ENCODE results near the gene CCNY.
"Not testable (repeated sequence)": the region's sequence is repeated elsewhere in the genome, so short reads cannot be mapped to it uniquely, and the experiment has no call there.

CCNY gene

GRCh38 chr10:35536789-35537188 lies 200.5 kb downstream of the CCNY start:
- H2AFZ ChIP-seq = no peak overlapping the region

GRCh38 chr10:35537925-35538324 lies 201.6 kb downstream of the CCNY start:
- not testable (repeated sequence) for H3K9ac ChIP-seq; H3K4me3 ChIP-seq (ENCODE audit: low read depth, low read length); H3K27ac ChIP-seq; H3K79me2 ChIP-seq; H3K4me1 ChIP-seq; H3K4me2 ChIP-seq (ENCODE audit: low read length); H3K36me3 ChIP-seq (ENCODE audit: control insufficient read depth, insufficient read depth, low read length); H2AFZ ChIP-seq; H3K27me3 ChIP-seq (ENCODE audit: control insufficient read depth, insufficient read depth, low read length); H3K9me3 ChIP-seq (ENCODE audit: control insufficient read depth, low read length)

More at GRCh38 chr10:35536789-35537188, 200.5 kb downstream of the CCNY start:
- Histone ChIP-seq H3K27me3 (ENCODE audit: control insufficient read depth, insufficient read depth, low read length) (no peaks in the 10 kb centered on the region), H3K36me3 (ENCODE audit: control insufficient read depth, insufficient read depth, low read length) (no peaks in the 10 kb centered on the region), H3K27ac (no peak overlapping the region), H3K4me3 (ENCODE audit: low read depth, low read length) (no peak overlapping the region), H3K79me2 (peaks cover 2% of the 10 kb centered on the region), H3K4me1 (no peaks in the 10 kb centered on the region), H3K9ac (no peak overlapping the region), H3K4me2 (ENCODE audit: low read length) (no peak overlapping the region), H3K9me3 (ENCODE audit: control insufficient read depth, low read length) (no peaks in the 10 kb centered on the region)
- TF ChIP-seq, protein P1, sequence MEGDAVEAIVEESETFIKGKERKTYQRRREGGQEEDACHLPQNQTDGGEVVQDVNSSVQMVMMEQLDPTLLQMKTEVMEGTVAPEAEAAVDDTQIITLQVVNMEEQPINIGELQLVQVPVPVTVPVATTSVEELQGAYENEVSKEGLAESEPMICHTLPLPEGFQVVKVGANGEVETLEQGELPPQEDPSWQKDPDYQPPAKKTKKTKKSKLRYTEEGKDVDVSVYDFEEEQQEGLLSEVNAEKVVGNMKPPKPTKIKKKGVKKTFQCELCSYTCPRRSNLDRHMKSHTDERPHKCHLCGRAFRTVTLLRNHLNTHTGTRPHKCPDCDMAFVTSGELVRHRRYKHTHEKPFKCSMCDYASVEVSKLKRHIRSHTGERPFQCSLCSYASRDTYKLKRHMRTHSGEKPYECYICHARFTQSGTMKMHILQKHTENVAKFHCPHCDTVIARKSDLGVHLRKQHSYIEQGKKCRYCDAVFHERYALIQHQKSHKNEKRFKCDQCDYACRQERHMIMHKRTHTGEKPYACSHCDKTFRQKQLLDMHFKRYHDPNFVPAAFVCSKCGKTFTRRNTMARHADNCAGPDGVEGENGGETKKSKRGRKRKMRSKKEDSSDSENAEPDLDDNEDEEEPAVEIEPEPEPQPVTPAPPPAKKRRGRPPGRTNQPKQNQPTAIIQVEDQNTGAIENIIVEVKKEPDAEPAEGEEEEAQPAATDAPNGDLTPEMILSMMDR (IDR thresholded peaks at IDR 0.05) = no peak

GRCh38 chr10:35540296-35541164 lies 204.2 kb downstream of the CCNY start:
- Histone ChIP-seq H3K36me3 (ENCODE audit: control insufficient read depth, insufficient read depth, low read length) (no peaks in the 10 kb centered on the region), H2AFZ (no peak overlapping the region), H3K4me2 (ENCODE audit: low read length) (no peak overlapping the region), H3K9ac (no peak overlapping the region), H3K4me3 (ENCODE audit: low read depth, low read length) (no peak overlapping the region), H3K4me1 (no peaks in the 10 kb centered on the region), H3K27me3 (ENCODE audit: control insufficient read depth, insufficient read depth, low read length) (no peaks in the 10 kb centered on the region), H3K27ac (no peak overlapping the region), H3K9me3 (ENCODE audit: control insufficient read depth, low read length) (no peaks in the 10 kb centered on the region), H3K79me2 (peaks cover 2% of the 10 kb centered on the region)
- TF ChIP-seq, protein P1 (IDR thresholded peaks at IDR 0.05) = no peak

DNA sequence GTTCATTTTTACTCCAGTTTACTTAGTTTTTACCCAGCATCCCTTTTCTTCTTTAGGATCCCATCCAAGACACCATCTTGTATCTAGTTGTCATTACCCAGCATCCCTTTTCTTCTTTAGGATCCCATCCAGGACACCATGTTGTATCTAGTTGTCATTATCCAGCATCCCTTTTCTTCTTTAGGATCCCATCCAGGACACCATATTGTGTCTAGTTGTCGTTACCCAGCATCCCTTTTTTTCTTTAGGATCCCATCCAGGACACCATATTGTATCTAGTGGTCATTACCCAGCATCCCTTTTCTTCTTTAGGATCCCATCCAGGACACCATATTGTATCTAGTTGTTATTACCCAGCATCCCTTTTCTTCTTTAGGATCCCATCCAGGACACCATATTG lies 205.4 kb downstream of the CCNY start:
- Histone ChIP-seq H3K4me1 (no peaks in the 10 kb centered on the region), H2AFZ (no peak overlapping the region), H3K4me3 (ENCODE audit: low read depth, low read length) (no peak overlapping the region), H3K36me3 (ENCODE audit: control insufficient read depth, insufficient read depth, low read length) (no peaks in the 10 kb centered on the region), H3K79me2 (no peaks in the 10 kb centered on the region), H3K9me3 (ENCODE audit: control insufficient read depth, low read length) (no peaks in the 10 kb centered on the region), H3K27ac (no peak overlapping the region), H3K27me3 (ENCODE audit: control insufficient read depth, insufficient read depth, low read length) (no peaks in the 10 kb centered on the region), H3K4me2 (ENCODE audit: low read length) (no peak overlapping the region), H3K9ac (no peak overlapping the region)
- TF ChIP-seq, protein P1 (IDR thresholded peaks at IDR 0.05) = no peak

GRCh38 chr10:35542303-35542702 lies 206.0 kb downstream of the CCNY start:
- Histone ChIP-seq H3K36me3 (ENCODE audit: control insufficient read depth, insufficient read depth, low read length) (no peaks in the 10 kb centered on the region), H3K9ac (no peak overlapping the region), H3K4me2 (ENCODE audit: low read length) (no peak overlapping the region), H3K4me3 (ENCODE audit: low read depth, low read length) (no peak overlapping the region), H3K27me3 (ENCODE audit: control insufficient read depth, insufficient read depth, low read length) (no peaks in the 10 kb centered on the region), H2AFZ (no peak overlapping the region), H3K4me1 (no peaks in the 10 kb centered on the region), H3K27ac (no peak overlapping the region), H3K79me2 (no peaks in the 10 kb centered on the region), H3K9me3 (ENCODE audit: control insufficient read depth, low read length) (no peaks in the 10 kb centered on the region)
- TF ChIP-seq, protein P1 (IDR thresholded peaks at IDR 0.05) = no peak
